Measurements from ENCODE around the gene OR10J1. TPM values are rescaled to one million over a fixed set of nuclear protein-coding genes. Genes with fewer than 3 reads are reported as not detected.
"Not testable (repeated sequence)": the region's sequence is repeated elsewhere in the genome, so short reads cannot be mapped to it uniquely, and the experiment has no call there.

The OR10J1 gene
- total RNA-seq, 1 experiment from 2014 or later, result not detected

GRCh38 chr1:159449605-159450004 is 10.1 kb downstream of the OR10J1 start:
- not testable (repeated sequence) for H3K4me3 ChIP-seq; H3K4me1 ChIP-seq (replicated peaks); H3K36me3 ChIP-seq; DNase-seq (ENCODE audit: low read depth in 1 of 2, low spot score in 2 of 2); H3K9me3 ChIP-seq (replicated peaks); H3K27ac ChIP-seq; H3K27me3 ChIP-seq (replicated peaks)

GRCh38 chr1:159459551-159459950 is 20.0 kb downstream of the OR10J1 start:
- Histone ChIP-seq H3K27me3 (replicated peaks) (no peaks in the 10 kb centered on the region), H3K4me3 (no peak overlapping the region), H3K27ac (no peak overlapping the region), H3K9me3 (replicated peaks) (0 out of 2 replicates have a peak, but pooled peaks cover 4% of the 10 kb centered on the region), H3K4me1 (replicated peaks) (no peaks in the 10 kb centered on the region), H3K36me3 (no peaks in the 10 kb centered on the region)
- DNase-seq (ENCODE audit: low read depth in 1 of 2, low spot score in 2 of 2), result no peak

GRCh38 chr1:159465191-159465603 is 25.7 kb downstream of the OR10J1 start:
- H3K9me3 ChIP-seq (replicated peaks), result 0 out of 2 replicates have a peak, but pooled peaks cover 4% of the 10 kb centered on the region
- H3K27me3 ChIP-seq (replicated peaks), result no peaks in the 10 kb centered on the region
- DNase-seq (ENCODE audit: low read depth in 1 of 2, low spot score in 2 of 2), result no peak
- H3K36me3 ChIP-seq, result no peaks in the 10 kb centered on the region
- H3K27ac ChIP-seq, result no peak overlapping the region
- no peak overlapping the region for H3K4me3 ChIP-seq
- no peaks in the 10 kb centered on the region for H3K4me1 ChIP-seq (replicated peaks)

- H3K9me3 ChIP-seq (replicated peaks), result no peaks in the 10 kb centered on the region
Measured at GRCh38 chr1:159468321-159468720, 28.8 kb downstream of the OR10J1 start.

GRCh38 chr1:159469921-159470533 is 30.5 kb downstream of the OR10J1 start:
- H3K4me1 ChIP-seq (replicated peaks), result no peaks in the 10 kb centered on the region
- H3K27me3 ChIP-seq (replicated peaks), result no peaks in the 10 kb centered on the region
- H3K36me3 ChIP-seq, result no peaks in the 10 kb centered on the region
- H3K27ac ChIP-seq, result no peak overlapping the region
- DNase-seq (ENCODE audit: low read depth in 1 of 2, low spot score in 2 of 2), result no peak
- no peaks in the 10 kb centered on the region for H3K9me3 ChIP-seq (replicated peaks)
- H3K4me3 ChIP-seq, result no peak overlapping the region

More at GRCh38 chr1:159468321-159468720, 28.8 kb downstream of the OR10J1 start:
- Histone ChIP-seq H3K4me3 (no peak overlapping the region), H3K27ac (no peak overlapping the region), H3K4me1 (replicated peaks) (no peaks in the 10 kb centered on the region), H3K27me3 (replicated peaks) (no peaks in the 10 kb centered on the region), H3K36me3 (no peaks in the 10 kb centered on the region)
- DNase-seq (ENCODE audit: low read depth in 1 of 2, low spot score in 2 of 2), result no peak

- Histone ChIP-seq H3K36me3 (no peaks in the 10 kb centered on the region), H3K27ac (no peak overlapping the region), H3K4me3 (no peak overlapping the region), H3K27me3 (replicated peaks) (no peaks in the 10 kb centered on the region), H3K4me1 (replicated peaks) (no peaks in the 10 kb centered on the region), H3K9me3 (replicated peaks) (no peaks in the 10 kb centered on the region)
- DNase-seq (ENCODE audit: low read depth in 1 of 2, low spot score in 2 of 2), result no peak
Measured at GRCh38 chr1:159473335-159473734, 33.8 kb downstream of the OR10J1 start.

- no peaks in the 10 kb centered on the region for H3K4me1 ChIP-seq (replicated peaks)
- DNase-seq (ENCODE audit: low read depth in 1 of 2, low spot score in 2 of 2), result no peak
Measured at GRCh38 chr1:159474926-159475325, 35.4 kb downstream of the OR10J1 start.

GRCh38 chr1:159483501-159483900 is 44.0 kb downstream of the OR10J1 start:
- Histone ChIP-seq H3K4me3 (no peak overlapping the region), H3K36me3 (no peaks in the 10 kb centered on the region), H3K27ac (no peak overlapping the region), H3K9me3 (replicated peaks) (no peaks in the 10 kb centered on the region), H3K4me1 (replicated peaks) (no peaks in the 10 kb centered on the region), H3K27me3 (replicated peaks) (no peaks in the 10 kb centered on the region)
- DNase-seq (ENCODE audit: low read depth in 1 of 2, low spot score in 2 of 2), result no peak

More at GRCh38 chr1:159474926-159475325, 35.4 kb downstream of the OR10J1 start:
- Histone ChIP-seq H3K9me3 (replicated peaks) (no peaks in the 10 kb centered on the region), H3K27me3 (replicated peaks) (no peaks in the 10 kb centered on the region), H3K27ac (no peak overlapping the region), H3K36me3 (no peaks in the 10 kb centered on the region), H3K4me3 (no peak overlapping the region)

Other genes with a start within 250 kb of the OR10J1 start
- not detected in 2 replicates for gene ACKR1, start 234.8 kb upstream of the OR10J1 start, total RNA-seq (2014; rRNA removed; shearing (Covaris generic))
- not detected in 2 replicates for gene FCER1A, start 137.4 kb upstream of the OR10J1 start, total RNA-seq (2014; rRNA removed; shearing (Covaris generic))
- gene OR10J4, start 7.5 kb upstream of the OR10J1 start, total RNA-seq (2014; rRNA removed; shearing (Covaris generic)), result not detected in 2 replicates
- gene OR10J5, start 96.3 kb downstream of the OR10J1 start, total RNA-seq (2014; rRNA removed; shearing (Covaris generic)), result not detected in 2 replicates
- not detected in 2 replicates for gene APCS, start 148.1 kb downstream of the OR10J1 start, total RNA-seq (2014; rRNA removed; shearing (Covaris generic))

All from SJSA1 (cell line).